Measurements from ENCODE around the gene AHCY. TPM values are rescaled to one million over a fixed set of nuclear protein-coding genes. Genes with fewer than 3 reads are reported as not detected.
"Not testable (repeated sequence)": the region's sequence is repeated elsewhere in the genome, so short reads cannot be mapped to it uniquely, and the experiment has no call there.

The AHCY gene
- total RNA-seq, 2 donors from 2014 or later: 73.2 to 85.4 TPM

- TF ChIP-seq POLR2A (IDR thresholded peaks at IDR 0.05): no peak
- TF ChIP-seq, protein P1, sequence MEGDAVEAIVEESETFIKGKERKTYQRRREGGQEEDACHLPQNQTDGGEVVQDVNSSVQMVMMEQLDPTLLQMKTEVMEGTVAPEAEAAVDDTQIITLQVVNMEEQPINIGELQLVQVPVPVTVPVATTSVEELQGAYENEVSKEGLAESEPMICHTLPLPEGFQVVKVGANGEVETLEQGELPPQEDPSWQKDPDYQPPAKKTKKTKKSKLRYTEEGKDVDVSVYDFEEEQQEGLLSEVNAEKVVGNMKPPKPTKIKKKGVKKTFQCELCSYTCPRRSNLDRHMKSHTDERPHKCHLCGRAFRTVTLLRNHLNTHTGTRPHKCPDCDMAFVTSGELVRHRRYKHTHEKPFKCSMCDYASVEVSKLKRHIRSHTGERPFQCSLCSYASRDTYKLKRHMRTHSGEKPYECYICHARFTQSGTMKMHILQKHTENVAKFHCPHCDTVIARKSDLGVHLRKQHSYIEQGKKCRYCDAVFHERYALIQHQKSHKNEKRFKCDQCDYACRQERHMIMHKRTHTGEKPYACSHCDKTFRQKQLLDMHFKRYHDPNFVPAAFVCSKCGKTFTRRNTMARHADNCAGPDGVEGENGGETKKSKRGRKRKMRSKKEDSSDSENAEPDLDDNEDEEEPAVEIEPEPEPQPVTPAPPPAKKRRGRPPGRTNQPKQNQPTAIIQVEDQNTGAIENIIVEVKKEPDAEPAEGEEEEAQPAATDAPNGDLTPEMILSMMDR (IDR thresholded peaks at IDR 0.05): no peak
- DNase-seq (no peak), ATAC-seq (no peak)
- peaks cover 17% of the 10 kb centered on the region for H3K4me1 ChIP-seq
- H3K27me3 ChIP-seq: no peaks in the 10 kb centered on the region
- H3K4me3 ChIP-seq: no peak overlapping the region
- intact Hi-C loops (cut with DNase I): no loop called here
- WGBS, 2 donors: 65 to 79% methylated on average over 7 of the region's 7 CpGs
- peaks cover 0 to 16% of the 10 kb centered on the region in 2 donors for H3K36me3 ChIP-seq (replicated peaks in 1 of 2; ENCODE audit: insufficient read depth in 1 of 2, low read depth in 2 of 2)
- no peaks in the 10 kb centered on the region for H3K9me3 ChIP-seq
- H3K27ac ChIP-seq: peak overlapping the region in 1 of 4 donors; percentile 23
Observed at GRCh38 chr20:34293589-34293988, 9.6 kb downstream of the AHCY start.

GRCh38 chr20:34293119-34293518, 10.0 kb downstream of the AHCY start:
- TF ChIP-seq, protein P1 (IDR thresholded peaks at IDR 0.05): no peak
- Histone ChIP-seq H3K4me3 (no peak overlapping the region), H3K27ac (peak overlapping the region in 1 of 4 donors; percentile 23), H3K27me3 (no peaks in the 10 kb centered on the region), H3K36me3 (replicated peaks in 1 of 2; ENCODE audit: insufficient read depth in 1 of 2, low read depth in 2 of 2) (peaks cover 0 to 16% of the 10 kb centered on the region in 2 donors), H3K4me1 (peaks cover 17% of the 10 kb centered on the region), H3K9me3 (no peaks in the 10 kb centered on the region)
- DNase-seq (peak; percentile 53 to 86 (median 72)), ATAC-seq (peak; percentile 34)
- WGBS, 2 donors: 31 to 50% methylated on average over 4 to 5 of the region's 5 CpGs
- intact Hi-C loops (cut with DNase I): no loop called here

DNA sequence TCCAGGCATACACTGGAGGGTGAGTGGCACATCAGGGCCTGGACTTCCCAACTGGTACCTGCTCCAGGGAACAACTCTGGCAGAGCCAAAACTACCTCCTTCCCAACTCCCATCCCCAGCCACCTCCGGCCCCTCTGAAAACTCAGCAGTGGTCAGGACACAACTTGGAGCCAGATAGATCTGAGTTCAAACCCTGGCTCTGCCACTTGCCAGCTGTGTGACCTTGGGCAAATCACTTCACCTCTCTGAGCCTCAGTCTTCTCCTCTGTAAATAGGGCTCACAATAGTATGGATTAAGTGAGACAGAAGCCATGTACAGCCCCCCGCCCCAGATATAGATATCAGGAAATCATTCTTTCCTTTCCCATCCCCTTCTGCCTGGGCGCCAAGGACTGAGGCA, 10.7 kb downstream of the AHCY start:
- H3K9me3 ChIP-seq: no peaks in the 10 kb centered on the region
- no peaks in the 10 kb centered on the region for H3K27me3 ChIP-seq
- ATAC-seq: no peak
- H3K4me1 ChIP-seq: peaks cover 17% of the 10 kb centered on the region
- H3K36me3 ChIP-seq (replicated peaks in 1 of 2; ENCODE audit: insufficient read depth in 1 of 2, low read depth in 2 of 2): peaks cover 0 to 19% of the 10 kb centered on the region in 2 donors
- intact Hi-C loops (cut with DNase I): no loop called here
- H3K27ac ChIP-seq: no peak overlapping the region
- TF ChIP-seq, protein P1 (IDR thresholded peaks at IDR 0.05): no peak
- TF ChIP-seq POLR2A (IDR thresholded peaks at IDR 0.05): no peak
- H3K4me3 ChIP-seq: no peak overlapping the region
- no peak for DNase-seq
- 100% methylated on average over 3 of the region's 3 CpGs for WGBS, 2 donors

DNA sequence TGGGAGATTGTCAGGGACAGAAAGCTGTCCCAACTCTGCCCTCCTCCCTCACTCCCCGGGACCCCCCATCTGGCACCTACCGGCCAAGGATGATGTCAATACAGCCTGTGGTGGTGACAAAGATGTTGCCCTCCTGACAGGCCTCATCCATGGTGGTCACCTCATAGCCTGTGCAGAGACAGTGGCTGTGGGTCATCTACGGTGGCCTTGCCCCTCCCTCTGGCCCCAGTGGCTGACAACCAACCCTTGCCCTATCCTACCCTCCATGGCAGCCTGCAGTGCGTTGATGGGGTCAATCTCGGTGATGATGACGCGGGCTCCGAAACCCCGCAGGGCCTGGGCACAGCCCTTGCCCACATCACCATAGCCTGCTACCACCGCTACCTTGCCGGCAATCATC, 12.7 kb downstream of the AHCY start:
- no peak overlapping the region for H3K4me3 ChIP-seq
- DNase-seq (no peak), ATAC-seq (no peak)
- no peak overlapping the region for H3K27ac ChIP-seq
- 90 to 100% methylated on average over 2 to 11 of the region's 11 CpGs for WGBS, 2 donors
- intact Hi-C loops (cut with DNase I): no loop called here
- TF ChIP-seq, protein P1 (IDR thresholded peaks at IDR 0.05): no peak
- TF ChIP-seq POLR2A (IDR thresholded peaks at IDR 0.05): no peak
- no peaks in the 10 kb centered on the region for H3K9me3 ChIP-seq
- peaks cover 17% of the 10 kb centered on the region for H3K4me1 ChIP-seq
- H3K36me3 ChIP-seq (replicated peaks in 1 of 2; ENCODE audit: insufficient read depth in 1 of 2, low read depth in 2 of 2): peaks cover 0 to 21% of the 10 kb centered on the region in 2 donors
- no peaks in the 10 kb centered on the region for H3K27me3 ChIP-seq

GRCh38 chr20:34287500-34287899, 15.7 kb downstream of the AHCY start:
- peaks cover 0 to 36% of the 10 kb centered on the region in 2 donors for H3K36me3 ChIP-seq (replicated peaks in 1 of 2; ENCODE audit: insufficient read depth in 1 of 2, low read depth in 2 of 2)
- DNase-seq; H3K27me3 ChIP-seq; H3K4me1 ChIP-seq; intact Hi-C loops (cut with DNase I); H3K27ac ChIP-seq; H3K4me3 ChIP-seq; H3K9me3 ChIP-seq; ATAC-seq: not testable (repeated sequence)
- WGBS, 2 donors: 89 to 91% methylated on average over 5 of the region's 5 CpGs

Measured in body of pancreas (tissue), 4 donors.